Esophagus (tissue), 2 donors: ENCODE results near the gene TACC3. TPM values are rescaled to one million over a fixed set of nuclear protein-coding genes. Genes with fewer than 3 reads are reported as not detected.

Experiments
- H3K27ac ChIP-seq, 2 donors: one replicate each; pipeline ENCODE4 v1.5.1; 2013; ENCODE audit warnings: low read depth in 2 of 2, mild to moderate bottlenecking in 2 of 2, inconsistent platforms in 1 of 2, low read length in 1 of 2, moderate library complexity in 1 of 2
- H3K27me3 ChIP-seq, 2 donors: one replicate each; pipeline ENCODE4 v1.6.1; 2013; ENCODE audit warnings: low read length in 2 of 2, control low read depth in 1 of 2, mild to moderate bottlenecking in 1 of 2; ENCODE audit not compliant: insufficient read depth in 2 of 2, control insufficient read depth in 1 of 2
- H3K36me3 ChIP-seq, 2 donors: one replicate each; pipeline ENCODE4 v1.6.1; 2013; ENCODE audit warnings: low read length in 1 of 2; ENCODE audit not compliant: control insufficient read depth in 2 of 2, insufficient read depth in 2 of 2
- H3K4me1 ChIP-seq, 2 donors: one replicate each; pipeline ENCODE4 v1.6.1; 2013; ENCODE audit warnings: low read length in 1 of 2; ENCODE audit not compliant: control insufficient read depth in 2 of 2, insufficient read depth in 2 of 2
- H3K4me3 ChIP-seq, 2 donors: one replicate each; pipeline ENCODE4 v1.5.1; 2013; ENCODE audit warnings: low read length in 2 of 2, mild to moderate bottlenecking in 2 of 2, low read depth in 1 of 2, moderate library complexity in 1 of 2
- H3K9me3 ChIP-seq, 2 donors: one replicate each; pipeline ENCODE4 v1.6.1; 2013; ENCODE audit warnings: mild to moderate bottlenecking in 2 of 2, low read depth in 1 of 2, low read length in 1 of 2, moderate library complexity in 1 of 2; ENCODE audit not compliant: control insufficient read depth in 2 of 2, insufficient read depth in 1 of 2
- WGBS, 2 donors: extraction: QIAGEN DNeasy Blood & Tissue Kit; methylation state at CpG; one replicate each; pipeline ENCODE4 v1.1.7; 2013; 5-methylcytosine and 5-hydroxymethylcytosine counted together
- polyA plus RNA-seq, 2 donors: library from polyadenylated mRNA; stranded (reverse); fragments of 200-250 nt; gene quantifications; one replicate each; pipeline ENCODE4 v1.2.3, GENCODE V29; 2013
- donor health status: healthy with polysubstance abuse.
- donor health status: Bipolar disorder and iron deficiency.

The TACC3 gene
- polyA plus RNA-seq, 2 donors: 22.5 to 25.7 TPM

DNA sequence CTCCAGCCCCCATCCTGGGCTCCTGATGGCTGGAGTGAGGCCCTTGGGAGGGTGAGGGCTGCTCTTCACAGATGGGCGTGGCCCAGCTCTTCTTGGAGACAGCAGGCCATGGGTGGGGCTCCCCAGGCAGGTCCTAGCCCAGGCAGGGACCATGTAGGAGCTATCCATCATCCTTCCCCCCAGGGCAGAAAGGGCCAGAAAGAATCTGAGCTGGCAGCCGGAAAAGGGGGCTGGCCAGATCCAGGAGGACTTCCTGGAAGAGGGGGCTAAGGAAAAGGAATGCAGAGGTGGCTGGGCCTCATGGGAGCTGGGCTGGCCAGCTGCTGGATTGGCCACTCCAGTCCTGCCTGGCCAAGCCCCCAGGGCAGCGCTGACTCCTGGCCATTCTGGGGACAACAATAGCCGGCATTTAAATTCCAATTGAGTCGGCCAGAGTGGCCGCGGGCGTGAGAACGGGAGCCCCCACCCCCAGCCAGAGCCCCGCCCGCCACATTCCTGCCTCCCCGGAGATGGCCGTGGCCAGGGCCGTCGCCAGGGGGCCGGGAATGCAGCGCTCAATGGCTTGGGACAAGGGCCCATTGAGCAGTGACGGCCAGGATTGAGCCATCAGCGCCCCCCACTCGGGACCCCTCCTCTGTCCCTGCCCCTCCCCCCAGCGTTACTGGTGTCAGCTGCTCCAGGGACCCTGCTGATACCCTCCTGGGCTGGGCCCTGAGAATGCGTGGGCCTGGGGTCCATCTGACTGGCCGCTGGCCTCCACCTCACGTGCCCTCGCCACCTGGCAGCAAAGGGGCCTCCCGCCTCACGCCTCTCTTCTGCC, 56.7 kb downstream of the TACC3 start:
- H3K27me3 ChIP-seq: no peaks in the 10 kb centered on the region
- H3K36me3 ChIP-seq: no peaks in the 10 kb centered on the region
- H3K4me1 ChIP-seq: peaks cover 9 to 58% of the 10 kb centered on the region in 2 donors
- H3K27ac ChIP-seq: no peak overlapping the region
- 36 to 51% methylated on average over 27 of the region's 27 CpGs for WGBS, 2 donors
- no peak overlapping the region for H3K4me3 ChIP-seq
- no peaks in the 10 kb centered on the region for H3K9me3 ChIP-seq

- H3K27me3 ChIP-seq: no peaks in the 10 kb centered on the region
- no peak overlapping the region for H3K4me3 ChIP-seq
- H3K27ac ChIP-seq: no peak overlapping the region
- no peaks in the 10 kb centered on the region for H3K36me3 ChIP-seq
- WGBS, 2 donors: 80 to 81% methylated on average over 18 of the region's 18 CpGs
- H3K9me3 ChIP-seq: no peaks in the 10 kb centered on the region
- peaks cover 9 to 60% of the 10 kb centered on the region in 2 donors for H3K4me1 ChIP-seq
These were observed 57.5 kb downstream of the TACC3 start for GRCh38 chr4:1778642-1779392.

DNA sequence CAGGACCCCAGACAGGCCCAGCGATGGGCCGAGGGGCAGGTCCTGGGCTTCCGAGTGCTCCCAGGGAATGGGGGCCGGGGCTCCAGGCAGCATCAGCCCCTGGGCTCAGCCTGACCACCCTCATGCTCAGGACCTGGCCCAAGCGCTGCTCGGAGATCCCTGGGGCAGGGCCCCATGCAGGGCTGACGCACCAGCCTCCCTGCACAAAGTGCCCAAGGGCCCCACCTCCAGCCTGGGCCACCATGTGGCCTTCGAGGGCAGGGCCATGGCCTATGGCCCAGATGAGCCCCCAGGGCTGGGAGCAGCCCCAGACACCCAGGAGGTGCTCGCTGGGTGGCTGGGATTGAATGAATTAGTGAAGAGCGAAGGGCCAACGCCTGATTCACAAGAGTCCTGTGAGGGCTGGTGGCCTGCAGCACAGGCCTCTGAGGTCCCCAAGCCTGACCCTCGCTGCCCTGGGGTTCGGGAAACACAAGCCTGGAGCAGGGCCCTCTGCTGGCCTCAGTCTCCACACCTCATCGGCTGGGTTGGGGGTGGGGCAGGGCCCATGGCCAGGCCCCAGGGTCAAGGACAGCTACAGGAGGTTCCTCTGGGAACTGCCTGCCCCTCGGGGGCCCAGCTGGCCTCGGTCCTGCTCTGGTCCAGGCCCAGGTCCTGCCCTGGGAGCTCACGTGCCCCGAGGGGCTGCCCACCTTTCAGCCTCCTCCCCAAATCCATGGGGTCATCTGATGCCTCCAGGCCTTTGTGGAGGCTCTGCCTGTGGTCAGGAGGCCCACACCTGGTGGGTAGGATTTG, 58.5 kb downstream of the TACC3 start:
- Histone ChIP-seq H3K9me3 (no peaks in the 10 kb centered on the region), H3K36me3 (no peaks in the 10 kb centered on the region), H3K27ac (no peak overlapping the region), H3K4me1 (peaks cover 9 to 70% of the 10 kb centered on the region in 2 donors), H3K27me3 (no peaks in the 10 kb centered on the region), H3K4me3 (no peak overlapping the region)
- 67 to 69% methylated on average over 18 of the region's 18 CpGs for WGBS, 2 donors

DNA sequence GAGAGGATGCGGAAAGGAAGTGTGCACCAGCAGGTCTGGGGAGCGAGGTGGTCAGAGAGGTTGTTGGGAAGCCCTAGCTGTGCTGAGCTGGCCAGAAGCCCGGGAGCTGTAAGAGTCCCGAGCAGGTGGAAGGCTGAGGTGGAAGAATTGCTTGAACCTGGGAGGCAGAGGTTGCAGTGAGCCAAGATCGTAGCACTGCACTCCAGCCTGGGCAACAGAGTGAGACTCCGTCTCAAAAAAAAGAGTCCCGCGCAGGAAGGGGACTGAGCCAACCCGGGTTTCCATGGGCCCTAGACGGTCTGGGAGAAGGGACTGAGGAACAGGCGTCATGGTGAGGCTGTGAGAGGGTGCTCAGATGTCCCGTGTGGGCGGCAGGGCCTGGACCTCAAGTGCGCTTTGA, 59.1 kb downstream of the TACC3 start:
- Histone ChIP-seq H3K27ac (no peak overlapping the region), H3K36me3 (no peaks in the 10 kb centered on the region), H3K27me3 (no peaks in the 10 kb centered on the region), H3K4me3 (no peak overlapping the region), H3K4me1 (peaks cover 9 to 76% of the 10 kb centered on the region in 2 donors), H3K9me3 (no peaks in the 10 kb centered on the region)
- WGBS, 2 donors: 76 to 82% methylated on average over 14 of the region's 14 CpGs

DNA sequence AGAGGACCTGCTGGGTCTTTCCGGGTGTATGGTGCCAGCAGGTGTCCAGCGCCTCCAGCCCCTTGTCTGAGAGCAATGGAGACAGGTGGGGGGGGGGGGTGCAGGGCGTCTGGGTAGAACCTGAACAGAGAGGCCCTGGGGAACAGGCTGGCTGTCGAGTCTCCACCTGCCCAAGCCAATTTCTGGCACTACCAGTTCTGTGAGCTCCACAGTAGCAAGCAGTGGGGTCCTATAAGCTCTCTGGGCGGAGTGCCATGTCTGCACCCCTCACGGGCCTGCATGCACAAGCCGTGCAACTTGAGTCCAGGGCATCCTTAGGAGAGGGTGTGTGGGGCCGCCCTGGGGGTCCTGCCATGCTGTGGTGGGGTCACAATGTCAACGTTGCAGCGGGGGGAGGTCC, 61.7 kb downstream of the TACC3 start:
- peak overlapping the region; percentile 49 to 61 for H3K27ac ChIP-seq
- H3K9me3 ChIP-seq: no peaks in the 10 kb centered on the region
- 51 to 61% methylated on average over 9 to 10 of the region's 10 CpGs for WGBS, 2 donors
- H3K4me3 ChIP-seq: no peak overlapping the region
- no peaks in the 10 kb centered on the region for H3K27me3 ChIP-seq
- H3K36me3 ChIP-seq: no peaks in the 10 kb centered on the region
- peaks cover 8 to 76% of the 10 kb centered on the region in 2 donors for H3K4me1 ChIP-seq

DNA sequence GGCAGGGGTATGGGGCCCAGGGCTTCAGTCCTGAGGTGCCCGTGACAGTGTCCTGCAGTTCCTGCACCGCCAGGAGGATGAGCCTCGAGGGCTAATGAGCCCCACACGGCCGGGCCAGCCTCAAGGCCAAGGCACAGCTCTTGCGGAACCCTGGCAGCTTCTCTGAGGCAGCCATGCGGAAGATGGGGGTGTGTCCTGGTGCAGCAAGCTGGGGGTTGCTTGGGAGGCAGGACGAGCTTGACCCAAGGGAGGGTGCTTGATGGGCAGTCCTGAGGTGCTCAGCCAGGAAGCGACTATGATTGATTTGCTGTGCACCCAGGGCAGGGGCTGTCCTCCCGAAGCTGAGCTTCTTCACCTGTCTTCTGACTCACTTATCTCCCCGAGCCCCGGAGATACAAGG, 62.6 kb downstream of the TACC3 start:
- Histone ChIP-seq H3K36me3 (no peaks in the 10 kb centered on the region), H3K9me3 (no peaks in the 10 kb centered on the region), H3K4me3 (no peak overlapping the region), H3K27ac (peak overlapping the region; percentile 92), H3K27me3 (no peaks in the 10 kb centered on the region), H3K4me1 (peaks cover 4 to 71% of the 10 kb centered on the region in 2 donors)
- 43 to 70% methylated on average over 12 of the region's 12 CpGs for WGBS, 2 donors

DNA sequence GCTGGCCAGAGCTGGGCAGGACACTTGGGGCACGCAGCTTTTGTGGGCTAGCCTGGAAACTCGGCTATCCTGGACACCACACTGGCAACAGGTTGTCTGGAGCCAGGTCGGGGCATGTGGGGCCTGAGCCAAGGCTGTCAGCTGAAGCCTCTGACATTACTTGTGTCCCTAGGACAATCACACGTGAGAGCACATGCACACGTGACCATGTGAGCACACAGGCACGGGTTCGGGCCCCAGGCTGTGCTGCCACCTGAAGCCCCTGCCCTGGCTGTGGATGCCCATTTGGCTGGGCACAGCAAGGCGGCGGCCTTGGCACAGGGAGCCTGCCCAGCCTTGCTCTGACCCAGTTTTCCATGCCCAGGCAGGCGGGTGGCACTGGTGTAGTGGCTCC, 63.1 kb downstream of the TACC3 start:
- peaks cover 8 to 71% of the 10 kb centered on the region in 2 donors for H3K4me1 ChIP-seq
- no peaks in the 10 kb centered on the region for H3K9me3 ChIP-seq
- no peak overlapping the region for H3K4me3 ChIP-seq
- H3K27me3 ChIP-seq: no peaks in the 10 kb centered on the region
- no peaks in the 10 kb centered on the region for H3K36me3 ChIP-seq
- H3K27ac ChIP-seq: peak overlapping the region; percentile 92
- 45 to 64% methylated on average over 10 of the region's 10 CpGs for WGBS, 2 donors

DNA sequence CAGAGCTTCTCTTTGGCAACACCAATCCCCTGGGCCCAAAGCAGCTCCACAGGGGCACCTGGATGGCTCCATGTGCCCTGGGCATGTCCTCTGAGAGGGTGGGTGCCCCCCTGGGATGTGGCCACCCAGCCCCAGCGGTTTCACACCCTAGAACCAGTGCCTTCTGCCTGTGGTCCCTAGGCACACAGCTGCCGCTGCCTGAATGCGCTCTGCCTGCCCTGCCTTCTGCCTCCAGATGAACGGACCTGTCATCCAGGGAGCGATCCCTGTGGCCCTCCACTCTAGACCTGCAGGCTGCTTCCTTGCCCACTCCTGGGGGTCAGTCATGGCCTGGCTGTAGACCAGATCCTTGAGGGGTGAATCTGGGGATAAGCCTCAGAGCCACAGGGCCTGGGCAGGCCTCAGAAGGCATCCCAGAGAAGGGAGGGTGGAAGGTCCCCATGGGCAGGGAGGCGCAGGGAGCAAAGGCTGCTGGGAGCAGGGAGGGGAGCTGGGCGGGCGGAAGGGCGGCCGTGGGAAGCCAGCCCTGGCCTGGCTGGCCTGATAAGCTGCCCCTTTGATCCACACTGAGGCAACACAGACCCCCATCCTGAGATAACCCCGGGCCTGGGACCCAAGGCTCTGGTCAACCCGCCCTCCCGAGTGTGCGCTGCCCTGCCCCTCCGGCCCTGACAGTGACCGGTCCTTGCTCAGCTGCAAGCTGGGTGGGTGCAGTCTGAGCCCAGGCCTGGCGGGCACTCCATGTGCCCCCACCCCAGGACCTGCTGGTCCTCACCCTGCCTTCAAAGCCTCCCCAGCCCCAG, 63.7 kb downstream of the TACC3 start:
- no peak overlapping the region for H3K4me3 ChIP-seq
- peak overlapping the region; percentile 92 for H3K27ac ChIP-seq
- H3K9me3 ChIP-seq: no peaks in the 10 kb centered on the region
- H3K27me3 ChIP-seq: no peaks in the 10 kb centered on the region
- H3K36me3 ChIP-seq: no peaks in the 10 kb centered on the region
- 44 to 59% methylated on average over 17 of the region's 17 CpGs for WGBS, 2 donors
- peaks cover 8 to 68% of the 10 kb centered on the region in 2 donors for H3K4me1 ChIP-seq

DNA sequence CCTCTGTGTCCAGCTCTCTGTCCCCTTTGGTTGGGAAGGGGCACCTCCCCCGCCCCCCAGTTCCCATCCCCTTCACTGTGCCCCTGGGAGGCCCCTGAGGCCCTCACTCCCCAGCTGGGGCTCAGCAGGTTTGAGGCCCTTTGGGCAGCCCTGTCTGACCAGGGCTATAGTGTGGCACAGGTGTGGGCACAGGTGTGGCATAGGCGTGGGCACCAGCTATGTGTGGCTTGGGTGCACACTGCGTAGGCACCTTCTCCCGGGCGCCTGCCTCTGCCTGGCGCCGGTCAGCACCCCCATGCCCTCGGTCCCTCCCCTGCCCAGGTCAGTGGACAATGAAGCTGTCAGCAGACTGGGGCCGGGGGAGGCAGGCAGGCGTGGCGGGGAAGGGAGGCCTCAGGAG, 64.3 kb downstream of the TACC3 start:
- H3K36me3 ChIP-seq: no peaks in the 10 kb centered on the region
- H3K27ac ChIP-seq: peak overlapping the region; percentile 92
- H3K4me1 ChIP-seq: peaks cover 8 to 64% of the 10 kb centered on the region in 2 donors
- H3K9me3 ChIP-seq: no peaks in the 10 kb centered on the region
- no peaks in the 10 kb centered on the region for H3K27me3 ChIP-seq
- no peak overlapping the region for H3K4me3 ChIP-seq
- 69 to 72% methylated on average over 11 of the region's 11 CpGs for WGBS, 2 donors
